ENCODE results near the gene RCAN1.

DNA sequence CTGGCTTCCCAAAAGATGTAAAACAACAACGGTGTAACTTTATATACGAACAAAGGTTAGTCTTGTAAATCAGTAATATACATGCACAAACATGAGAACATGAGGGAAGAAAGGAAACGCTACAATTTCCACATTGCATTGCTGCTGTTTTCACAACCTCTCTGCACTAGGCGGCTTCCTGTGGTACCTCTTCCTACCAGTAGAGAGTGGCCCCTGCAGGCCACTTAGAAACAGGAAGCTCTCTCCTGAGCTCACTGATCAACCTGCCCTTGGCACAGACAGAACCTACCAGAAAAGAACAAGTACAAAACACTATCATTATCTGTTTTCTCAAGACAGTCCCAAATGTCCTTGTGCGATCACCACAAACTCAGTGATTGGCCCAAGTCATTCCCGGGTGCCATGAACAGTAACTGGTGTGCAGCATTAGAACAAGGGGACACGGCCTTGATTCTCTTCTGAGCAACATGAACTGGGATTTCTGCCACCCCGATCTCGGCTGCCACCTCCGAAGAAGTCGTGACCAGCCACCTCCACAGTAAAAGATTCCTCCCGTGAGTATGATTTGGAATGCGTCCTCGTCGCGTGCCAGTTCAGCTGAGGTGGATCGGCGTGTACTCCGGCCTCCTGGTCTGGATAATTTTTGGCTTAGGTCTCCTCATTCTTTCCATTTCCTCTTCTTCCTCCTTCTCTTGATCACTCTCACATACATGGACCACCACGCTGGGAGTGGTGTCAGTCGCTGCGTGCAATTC, 97.2 kb downstream of the RCAN1 start:
- TF ChIP-seq, protein P1, sequence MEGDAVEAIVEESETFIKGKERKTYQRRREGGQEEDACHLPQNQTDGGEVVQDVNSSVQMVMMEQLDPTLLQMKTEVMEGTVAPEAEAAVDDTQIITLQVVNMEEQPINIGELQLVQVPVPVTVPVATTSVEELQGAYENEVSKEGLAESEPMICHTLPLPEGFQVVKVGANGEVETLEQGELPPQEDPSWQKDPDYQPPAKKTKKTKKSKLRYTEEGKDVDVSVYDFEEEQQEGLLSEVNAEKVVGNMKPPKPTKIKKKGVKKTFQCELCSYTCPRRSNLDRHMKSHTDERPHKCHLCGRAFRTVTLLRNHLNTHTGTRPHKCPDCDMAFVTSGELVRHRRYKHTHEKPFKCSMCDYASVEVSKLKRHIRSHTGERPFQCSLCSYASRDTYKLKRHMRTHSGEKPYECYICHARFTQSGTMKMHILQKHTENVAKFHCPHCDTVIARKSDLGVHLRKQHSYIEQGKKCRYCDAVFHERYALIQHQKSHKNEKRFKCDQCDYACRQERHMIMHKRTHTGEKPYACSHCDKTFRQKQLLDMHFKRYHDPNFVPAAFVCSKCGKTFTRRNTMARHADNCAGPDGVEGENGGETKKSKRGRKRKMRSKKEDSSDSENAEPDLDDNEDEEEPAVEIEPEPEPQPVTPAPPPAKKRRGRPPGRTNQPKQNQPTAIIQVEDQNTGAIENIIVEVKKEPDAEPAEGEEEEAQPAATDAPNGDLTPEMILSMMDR (IDR thresholded peaks at IDR 0.05), result no peak
- TF ChIP-seq EP300 (IDR thresholded peaks at IDR 0.05) (no peak), POLR2A (IDR thresholded peaks at IDR 0.05) (no peak), POLR2AphosphoS5 (IDR thresholded peaks at IDR 0.05) (no peak)

All from suprapubic skin (tissue), 4 donors.